DOHH2 (cell line): ENCODE results near the gene CAMTA1.

Experiments used
- H3F3A ChIP-seq: fragments of 200-600 bp; sonication (generic), shearing (Covaris generic); 2 replicates; pipeline ENCODE4 v1.6.0; 2016; ENCODE audit warnings: antibody characterized with exemption, mild to moderate bottlenecking; ENCODE audit not compliant: control insufficient read depth, insufficient read depth
- H3K27ac ChIP-seq: fragments of 200-600 bp; sonication (generic); 2 replicates; pipeline ENCODE4 v1.5.1; 2014; ENCODE audit warnings: low read depth, mild to moderate bottlenecking, low read length, moderate library complexity
- H3K27me3 ChIP-seq: fragments of 200-600 bp; sonication (generic); 2 replicates; pipeline ENCODE4 v1.6.1; 2014; ENCODE audit warnings: mild to moderate bottlenecking, low read length, mixed read lengths; ENCODE audit not compliant: control insufficient read depth
- H3K36me3 ChIP-seq: fragments of 200-600 bp; sonication (generic); 2 replicates; pipeline ENCODE4 v1.6.1; 2014; ENCODE audit warnings: mild to moderate bottlenecking, low read length, moderate library complexity, mixed read lengths; ENCODE audit not compliant: control insufficient read depth
- H3K4me1 ChIP-seq: fragments of 200-600 bp; sonication (generic); 2 replicates; pipeline ENCODE4 v1.6.1; 2014; ENCODE audit warnings: mild to moderate bottlenecking, low read length, mixed read lengths; ENCODE audit not compliant: control insufficient read depth
- H3K4me2 ChIP-seq: fragments of 200-600 bp; sonication (generic); 2 replicates; pipeline ENCODE4 v1.6.0; 2014; ENCODE audit warnings: mild to moderate bottlenecking, low read length, moderate library complexity
- H3K4me3 ChIP-seq: fragments of 200-600 bp; sonication (generic); 2 replicates; pipeline ENCODE4 v1.5.1; 2014; ENCODE audit warnings: mild to moderate bottlenecking, low read length, mixed read lengths
- H3K79me2 ChIP-seq: fragments of 200-600 bp; sonication (generic); 2 replicates; pipeline ENCODE4 v1.6.1; 2014; ENCODE audit warnings: mild to moderate bottlenecking, low read length, mixed read lengths; ENCODE audit not compliant: control insufficient read depth
- H3K9me2 ChIP-seq: fragments of 200-600 bp; sonication (generic); replicated peaks from 2 replicates; pipeline ENCODE4 v1.6.1; 2014; ENCODE audit warnings: mild to moderate bottlenecking, low read length, mixed read lengths; ENCODE audit not compliant: control insufficient read depth
- H3K9me3 ChIP-seq: fragments of 200-600 bp; sonication (generic); 2 replicates; pipeline ENCODE4 v1.6.1; 2014; ENCODE audit warnings: antibody characterized with exemption, low read length, mixed read lengths; ENCODE audit not compliant: control insufficient read depth, insufficient read depth
- H4K20me1 ChIP-seq: fragments of 200-600 bp; sonication (generic); 2 replicates; pipeline ENCODE4 v1.6.0; 2014; ENCODE audit warnings: low read depth, mild to moderate bottlenecking, antibody characterized with exemption, low read length, moderate library complexity; ENCODE audit not compliant: control insufficient read depth, insufficient read depth
- EZH2phosphoT487 ChIP-seq: fragments of 200-600 bp; sonication (generic); IDR thresholded peaks from 2 replicates; pipeline ENCODE4 v1.6.1; 2017; ENCODE audit warnings: borderline replicate concordance, mild to moderate bottlenecking, antibody characterized with exemption, low read length, moderate library complexity, mixed read lengths
- TF ChIP-seq, protein P1 (sequence below): fragments of 200-600 bp; sonication (generic); IDR thresholded peaks from one replicate; pipeline ENCODE4 v1.5.1; 2014; ENCODE audit warnings: antibody characterized with exemption, mild to moderate bottlenecking, low read depth, low read length; ENCODE audit not compliant: poor library complexity, severe bottlenecking

CAMTA1 gene

DNA sequence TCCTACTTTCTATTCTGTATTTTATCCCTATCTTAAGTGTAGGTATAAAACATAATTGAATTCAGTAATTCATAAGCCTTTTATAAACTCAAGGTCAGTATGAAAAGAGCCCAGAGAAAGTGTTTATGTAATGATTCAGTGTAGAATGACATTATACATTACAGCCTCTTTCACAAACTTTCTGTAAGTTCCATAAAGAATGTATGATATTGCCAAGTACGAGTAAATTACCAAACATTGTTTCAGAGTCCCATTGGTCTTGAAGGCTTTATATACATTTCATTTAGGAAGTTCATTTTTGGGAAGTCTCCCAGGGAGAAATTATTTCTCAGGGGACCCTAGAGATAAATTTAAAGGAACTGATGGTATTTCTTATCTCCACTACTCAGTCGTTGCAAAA lies 948.0 kb downstream of the CAMTA1 start:
- Histone ChIP-seq H3K79me2 (no peaks in the 10 kb centered on the region), H3K27me3 (no peaks in the 10 kb centered on the region), H4K20me1 (no peaks in the 10 kb centered on the region; the same call in 1 of the 2 replicates), H3K4me1 (no peaks in the 10 kb centered on the region), H3F3A (no peaks in the 10 kb centered on the region), H3K4me2 (no peak overlapping the region), H3K36me3 (no peaks in the 10 kb centered on the region), H3K27ac (no peak overlapping the region), H3K9me3 (no peaks in the 10 kb centered on the region), H3K4me3 (no peak overlapping the region), H3K9me2 (no peaks in the 10 kb centered on the region)
- TF ChIP-seq, protein P1, sequence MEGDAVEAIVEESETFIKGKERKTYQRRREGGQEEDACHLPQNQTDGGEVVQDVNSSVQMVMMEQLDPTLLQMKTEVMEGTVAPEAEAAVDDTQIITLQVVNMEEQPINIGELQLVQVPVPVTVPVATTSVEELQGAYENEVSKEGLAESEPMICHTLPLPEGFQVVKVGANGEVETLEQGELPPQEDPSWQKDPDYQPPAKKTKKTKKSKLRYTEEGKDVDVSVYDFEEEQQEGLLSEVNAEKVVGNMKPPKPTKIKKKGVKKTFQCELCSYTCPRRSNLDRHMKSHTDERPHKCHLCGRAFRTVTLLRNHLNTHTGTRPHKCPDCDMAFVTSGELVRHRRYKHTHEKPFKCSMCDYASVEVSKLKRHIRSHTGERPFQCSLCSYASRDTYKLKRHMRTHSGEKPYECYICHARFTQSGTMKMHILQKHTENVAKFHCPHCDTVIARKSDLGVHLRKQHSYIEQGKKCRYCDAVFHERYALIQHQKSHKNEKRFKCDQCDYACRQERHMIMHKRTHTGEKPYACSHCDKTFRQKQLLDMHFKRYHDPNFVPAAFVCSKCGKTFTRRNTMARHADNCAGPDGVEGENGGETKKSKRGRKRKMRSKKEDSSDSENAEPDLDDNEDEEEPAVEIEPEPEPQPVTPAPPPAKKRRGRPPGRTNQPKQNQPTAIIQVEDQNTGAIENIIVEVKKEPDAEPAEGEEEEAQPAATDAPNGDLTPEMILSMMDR, result no peak
- no peak for TF ChIP-seq EZH2phosphoT487

DNA sequence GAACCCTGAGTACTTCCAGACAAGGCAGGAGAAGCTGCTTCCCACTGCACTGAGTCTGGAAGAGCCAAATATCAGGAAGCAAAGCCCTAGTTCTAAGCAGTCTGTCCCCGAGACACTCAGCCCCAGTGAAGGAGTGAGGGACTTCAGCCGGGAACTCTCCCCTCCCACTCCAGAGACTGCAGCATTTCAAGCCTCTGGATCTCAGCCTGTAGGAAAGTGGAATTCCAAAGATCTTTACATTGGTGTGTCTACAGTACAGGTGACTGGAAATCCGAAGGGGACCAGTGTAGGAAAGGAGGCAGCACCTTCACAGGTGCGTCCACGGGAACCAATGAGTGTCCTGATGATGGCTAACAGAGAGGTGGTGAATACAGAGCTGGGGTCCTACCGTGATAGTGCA lies 952.8 kb downstream of the CAMTA1 start:
- H3K36me3 ChIP-seq, result no peaks in the 10 kb centered on the region

DNA sequence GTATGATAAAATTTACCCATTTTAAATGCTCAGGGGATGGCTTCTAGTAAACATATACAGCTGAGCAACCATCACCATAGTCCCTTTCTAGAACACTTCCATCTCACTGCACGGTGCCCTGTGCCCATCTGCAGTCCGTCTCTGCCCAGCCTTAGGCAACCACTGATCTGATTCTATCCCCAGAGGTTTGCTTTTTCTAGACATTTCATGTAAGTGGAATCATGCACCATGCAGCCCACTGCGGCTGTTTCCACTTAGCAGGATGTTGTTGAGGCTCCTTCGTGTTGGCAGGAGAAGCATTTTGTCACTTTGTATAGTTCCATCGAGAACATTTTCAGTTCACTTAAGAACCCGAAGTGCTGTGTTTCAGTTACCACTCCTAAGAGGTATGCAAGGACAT lies 958.1 kb downstream of the CAMTA1 start:
- H3K27me3 ChIP-seq, result no peaks in the 10 kb centered on the region
- no peak for TF ChIP-seq EZH2phosphoT487
- TF ChIP-seq, protein P1, result no peak
- no peaks in the 10 kb centered on the region for H4K20me1 ChIP-seq
- H3K4me1 ChIP-seq, result peaks cover 8% of the 10 kb centered on the region
- H3F3A ChIP-seq, result no peaks in the 10 kb centered on the region
- no peaks in the 10 kb centered on the region for H3K79me2 ChIP-seq
- H3K4me2 ChIP-seq, result no peak overlapping the region
- H3K27ac ChIP-seq, result no peak overlapping the region
- no peaks in the 10 kb centered on the region for H3K9me2 ChIP-seq
- no peak overlapping the region for H3K4me3 ChIP-seq
- no peaks in the 10 kb centered on the region for H3K36me3 ChIP-seq
- H3K9me3 ChIP-seq, result no peaks in the 10 kb centered on the region

More for the DNA sequence above, 952.8 kb downstream of the CAMTA1 start:
- H3K4me1 ChIP-seq, result peaks cover 8% of the 10 kb centered on the region
- H3K27ac ChIP-seq, result no peak overlapping the region
- TF ChIP-seq EZH2phosphoT487, result no peak
- TF ChIP-seq, protein P1, result no peak
- H3K4me2 ChIP-seq, result no peak overlapping the region
- no peaks in the 10 kb centered on the region for H4K20me1 ChIP-seq
- H3K27me3 ChIP-seq, result no peaks in the 10 kb centered on the region
- H3K9me2 ChIP-seq, result no peaks in the 10 kb centered on the region
- H3K79me2 ChIP-seq, result no peaks in the 10 kb centered on the region
- no peaks in the 10 kb centered on the region for H3K9me3 ChIP-seq
- H3K4me3 ChIP-seq, result no peak overlapping the region
- H3F3A ChIP-seq, result no peaks in the 10 kb centered on the region
